Measurements from ENCODE around the gene SMYD5.

The SMYD5 gene

DNA sequence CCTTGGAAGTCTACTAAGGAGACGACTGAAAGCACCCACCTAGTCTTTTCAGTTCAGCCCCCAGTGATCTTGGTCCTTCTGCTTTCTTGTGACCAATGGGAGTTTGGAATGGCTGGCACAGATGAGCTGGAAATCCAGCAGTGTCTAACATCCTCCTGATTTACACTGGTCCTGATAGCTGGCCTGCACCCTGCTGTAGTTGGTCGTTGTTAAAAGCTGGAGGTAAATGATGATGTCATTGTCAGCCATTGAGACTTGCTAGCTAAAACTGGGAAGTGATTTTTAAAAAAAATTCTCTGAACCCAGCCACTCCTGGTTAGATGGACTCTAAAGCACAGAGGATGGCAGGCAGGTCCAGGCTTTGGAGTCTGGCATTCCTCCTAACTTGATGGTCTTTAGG, 39.4 kb downstream of the SMYD5 start:
- DNase-seq (ENCODE audit: low read depth), result no peak
- no peak overlapping the region for H3K4me3 ChIP-seq (ENCODE audit: low read length)
- TF ChIP-seq, protein P1, sequence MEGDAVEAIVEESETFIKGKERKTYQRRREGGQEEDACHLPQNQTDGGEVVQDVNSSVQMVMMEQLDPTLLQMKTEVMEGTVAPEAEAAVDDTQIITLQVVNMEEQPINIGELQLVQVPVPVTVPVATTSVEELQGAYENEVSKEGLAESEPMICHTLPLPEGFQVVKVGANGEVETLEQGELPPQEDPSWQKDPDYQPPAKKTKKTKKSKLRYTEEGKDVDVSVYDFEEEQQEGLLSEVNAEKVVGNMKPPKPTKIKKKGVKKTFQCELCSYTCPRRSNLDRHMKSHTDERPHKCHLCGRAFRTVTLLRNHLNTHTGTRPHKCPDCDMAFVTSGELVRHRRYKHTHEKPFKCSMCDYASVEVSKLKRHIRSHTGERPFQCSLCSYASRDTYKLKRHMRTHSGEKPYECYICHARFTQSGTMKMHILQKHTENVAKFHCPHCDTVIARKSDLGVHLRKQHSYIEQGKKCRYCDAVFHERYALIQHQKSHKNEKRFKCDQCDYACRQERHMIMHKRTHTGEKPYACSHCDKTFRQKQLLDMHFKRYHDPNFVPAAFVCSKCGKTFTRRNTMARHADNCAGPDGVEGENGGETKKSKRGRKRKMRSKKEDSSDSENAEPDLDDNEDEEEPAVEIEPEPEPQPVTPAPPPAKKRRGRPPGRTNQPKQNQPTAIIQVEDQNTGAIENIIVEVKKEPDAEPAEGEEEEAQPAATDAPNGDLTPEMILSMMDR (conservative IDR thresholded peaks at IDR 0.05; ENCODE audit: low read depth, low read length), result no peak

DNA sequence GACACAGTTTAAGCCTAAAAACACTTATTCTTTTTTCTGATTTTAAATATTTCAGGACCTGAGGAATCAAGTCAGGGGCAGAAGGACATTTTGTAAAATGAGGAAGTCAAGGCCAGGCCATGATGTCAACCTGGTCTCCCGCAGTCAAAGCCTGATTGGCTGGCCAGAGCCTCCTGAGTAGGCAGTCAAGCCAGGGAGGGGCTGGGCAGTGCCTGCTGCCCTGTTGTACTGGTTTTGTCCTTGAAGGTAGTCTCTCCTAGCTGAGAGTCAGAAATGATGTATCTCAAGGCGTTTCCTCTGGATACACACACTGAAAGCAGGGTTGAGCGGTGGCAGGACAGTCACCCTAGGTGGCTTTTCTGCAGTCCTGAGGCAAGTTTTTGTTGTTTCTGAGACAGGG, 39.9 kb downstream of the SMYD5 start:
- no peak overlapping the region for H3K4me3 ChIP-seq (ENCODE audit: low read length)
- TF ChIP-seq, protein P1 (conservative IDR thresholded peaks at IDR 0.05; ENCODE audit: low read depth, low read length), result no peak

DNA sequence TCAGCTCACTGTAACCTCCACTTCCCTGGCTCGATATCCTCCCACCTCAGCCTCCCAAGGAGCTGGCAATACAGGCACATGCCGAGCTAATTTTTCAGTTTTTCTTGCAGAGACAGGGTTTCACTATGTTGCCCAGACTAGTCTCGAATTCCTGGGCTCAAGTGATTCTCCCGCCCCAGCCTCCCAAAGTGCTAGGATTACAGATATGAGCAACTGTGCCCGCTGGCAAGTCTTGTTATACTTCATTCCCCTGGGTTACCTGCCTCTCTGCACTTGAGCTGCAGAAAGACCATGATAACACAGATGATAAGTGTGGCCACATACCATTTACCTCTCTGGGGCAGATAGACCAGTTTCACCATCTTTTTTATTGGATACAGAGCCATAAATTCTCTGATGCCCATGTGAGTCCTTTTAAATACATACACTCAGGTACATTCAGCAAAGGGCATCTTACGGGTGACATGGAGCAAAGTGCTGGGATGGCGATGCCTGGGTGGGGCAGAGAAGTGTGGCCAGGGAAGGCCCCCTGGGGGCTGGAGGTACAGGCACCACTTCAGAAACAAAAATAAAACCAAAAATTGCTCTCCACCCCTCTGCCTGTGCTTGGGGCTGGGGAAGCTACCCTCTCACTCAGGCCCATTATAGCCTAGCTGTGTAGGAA, 40.4 kb downstream of the SMYD5 start:
- TF ChIP-seq, protein P1 (conservative IDR thresholded peaks at IDR 0.05; ENCODE audit: low read depth, low read length), result no peak
- DNase-seq (ENCODE audit: low read depth), result no peak
- no peak overlapping the region for H3K4me3 ChIP-seq (ENCODE audit: low read length)

More for the DNA sequence above, 39.9 kb downstream of the SMYD5 start:
- no peak for DNase-seq (ENCODE audit: low read depth)

DNA sequence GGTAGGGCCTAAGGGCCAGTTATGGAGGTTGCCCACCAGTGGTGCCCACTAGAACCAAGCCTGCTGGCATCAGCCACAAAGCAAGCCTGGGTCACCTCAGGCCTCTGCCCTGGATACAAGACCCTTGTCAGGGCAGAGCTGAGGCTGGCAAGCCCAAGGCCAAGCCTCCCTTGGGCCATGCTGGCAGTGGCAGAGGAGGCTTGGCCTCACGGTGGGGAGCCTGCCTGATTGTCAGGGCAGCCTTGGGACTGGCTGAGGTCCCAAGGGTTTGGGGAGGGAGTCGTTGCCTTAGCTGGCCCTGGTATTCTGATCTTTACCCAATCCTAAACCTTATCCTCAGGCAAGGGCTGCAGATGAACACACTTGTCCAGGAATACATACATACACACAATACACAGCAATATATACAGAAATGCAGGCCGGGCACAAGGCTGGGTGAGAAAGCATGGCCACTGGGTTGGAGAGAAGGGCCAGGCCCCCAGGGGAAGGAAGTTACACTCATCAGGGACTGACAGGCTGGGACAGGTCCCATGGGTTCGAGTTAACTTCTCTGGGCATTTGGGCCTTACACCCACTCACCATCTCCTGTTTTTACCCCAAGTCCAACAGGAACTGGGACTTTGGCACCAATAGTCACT, 41.1 kb downstream of the SMYD5 start:
- no peak for DNase-seq (ENCODE audit: low read depth)
- H3K4me3 ChIP-seq (ENCODE audit: low read length), result no peak overlapping the region
- TF ChIP-seq, protein P1 (conservative IDR thresholded peaks at IDR 0.05; ENCODE audit: low read depth, low read length), result no peak

DNA sequence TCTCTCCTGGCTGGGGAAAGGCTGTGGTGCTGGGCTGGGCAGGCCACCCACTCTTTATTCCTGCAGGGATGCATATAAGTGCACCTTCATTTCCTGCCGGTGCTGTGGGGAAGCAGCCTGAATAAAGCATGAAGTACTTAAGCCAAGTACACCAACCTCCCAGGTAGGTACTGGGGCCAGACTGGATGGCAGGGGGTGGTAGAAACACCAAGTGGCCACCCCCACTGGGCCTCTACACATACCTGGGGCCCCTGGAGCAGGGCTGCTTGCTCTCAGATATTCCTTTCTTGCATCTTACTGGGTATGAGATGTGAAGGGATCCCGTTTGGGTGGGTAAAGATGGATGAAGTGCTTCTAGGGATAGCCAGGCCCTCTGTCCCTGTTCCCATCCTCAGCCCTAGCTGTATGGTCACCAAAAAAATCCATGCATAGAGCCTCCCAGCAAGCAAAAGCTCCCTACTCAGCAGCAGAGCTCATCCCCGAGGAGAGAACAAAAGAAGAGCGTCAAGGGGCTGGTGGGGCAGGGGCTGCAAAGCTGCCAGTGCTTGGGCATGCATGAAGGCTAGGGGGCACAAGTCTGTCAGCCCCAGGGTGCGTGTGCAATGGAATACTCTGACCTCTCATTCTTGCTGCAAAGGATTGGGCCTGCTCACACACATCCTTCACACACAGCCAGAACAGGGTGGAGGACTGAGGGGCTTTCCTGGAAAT, 42.0 kb downstream of the SMYD5 start:
- TF ChIP-seq, protein P1 (conservative IDR thresholded peaks at IDR 0.05; ENCODE audit: low read depth, low read length), result no peak
- DNase-seq (ENCODE audit: low read depth), result no peak
- no peak overlapping the region for H3K4me3 ChIP-seq (ENCODE audit: low read length)

DNA sequence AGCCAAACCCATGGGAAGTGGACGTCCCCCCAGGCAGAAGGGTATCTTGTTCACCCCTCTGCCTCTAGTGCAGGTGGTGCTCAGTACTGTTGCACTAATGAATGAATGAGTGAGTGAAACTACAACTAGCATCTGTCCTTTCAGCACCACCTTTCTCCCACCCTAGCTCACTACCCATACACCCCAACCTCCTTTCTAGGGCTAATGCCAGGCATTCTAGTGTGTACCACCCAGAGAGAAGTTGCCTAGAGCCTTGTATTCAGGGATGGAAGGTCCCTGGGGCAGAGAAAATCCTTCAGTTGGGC, 42.5 kb downstream of the SMYD5 start:
- TF ChIP-seq, protein P1 (conservative IDR thresholded peaks at IDR 0.05; ENCODE audit: low read depth, low read length), result no peak
- DNase-seq (ENCODE audit: low read depth), result no peak
- no peak overlapping the region for H3K4me3 ChIP-seq (ENCODE audit: low read length)

DNA sequence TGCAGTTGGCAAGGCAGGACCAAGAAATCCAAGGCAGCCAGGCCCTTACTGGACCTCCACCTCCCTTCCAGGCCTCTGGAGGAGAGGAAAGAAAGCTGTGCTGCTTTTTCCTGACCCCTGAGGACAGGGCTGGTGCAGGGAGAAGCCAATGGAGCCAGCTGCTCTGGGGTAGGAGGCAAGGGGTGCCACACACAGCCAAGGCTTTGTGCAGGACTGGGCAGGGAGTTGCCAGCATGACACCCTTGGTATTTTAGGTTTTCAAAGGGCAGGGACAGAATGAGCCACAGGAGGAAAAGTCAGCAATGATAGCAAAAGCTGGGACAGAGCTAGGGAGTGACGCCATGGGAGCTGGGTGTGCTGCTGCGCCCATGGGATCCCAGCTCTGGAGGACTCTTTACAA, 43.0 kb downstream of the SMYD5 start:
- H3K4me3 ChIP-seq (ENCODE audit: low read length), result no peak overlapping the region
- TF ChIP-seq, protein P1 (conservative IDR thresholded peaks at IDR 0.05; ENCODE audit: low read depth, low read length), result no peak
- DNase-seq (ENCODE audit: low read depth), result no peak

All from retinal pigment epithelial cell (primary cell).